AG20443 (cell line): ENCODE results near the gene MEI4.

Experiments
- DNase-seq: peaks from one replicate; pipeline ENCODE4 v3.0.0; 2012; ENCODE audit warnings: low spot score, mixed read lengths

Gene MEI4

GRCh38 chr6:77972334-77972733 lies 319.5 kb downstream of the MEI4 start:
- DNase-seq: no peak
